Keratinocyte (primary cell): ENCODE results near the gene SLC38A3. TPM values are rescaled to one million over a fixed set of nuclear protein-coding genes. Genes with fewer than 3 reads are reported as not detected.

Experiments used
- DNase-seq: peaks from one replicate; pipeline ENCODE4 v3.0.0-alpha.2; 2011; ENCODE audit warnings: low read depth, missing footprints, low spot score
- FAIRE-seq: peaks from 2 replicates; lab custom pipeline; 2011; peaks lifted over from hg19 to GRCh38; lab: Jason Lieb, UNC
- H2AFZ ChIP-seq: 2 replicates; pipeline ENCODE4 v1.6.0; 2012; ENCODE audit warnings: low read length, control low read depth, inconsistent platforms; ENCODE audit not compliant: control insufficient read depth
- H3K27ac ChIP-seq: 2 replicates; pipeline ENCODE4 v1.5.1; 2011; ENCODE audit warnings: low read length; ENCODE audit not compliant: control insufficient read depth, insufficient read depth
- H3K27me3 ChIP-seq: 3 replicates; pipeline ENCODE4 v1.6.0; 2011; ENCODE audit warnings: low read length; ENCODE audit not compliant: control insufficient read depth, insufficient read depth; ENCODE audit errors: extremely low read depth
- H3K36me3 ChIP-seq, 2 experiments: 2 replicates in 1 of 2; 3 replicates in 1 of 2; pipeline ENCODE4 v1.5.1; 2011; ENCODE audit warnings: low read length in 2 of 2, mild to moderate bottlenecking in 1 of 2; ENCODE audit not compliant: control insufficient read depth in 2 of 2, insufficient read depth in 2 of 2; ENCODE audit errors: extremely low read depth in 1 of 2
- H3K4me1 ChIP-seq: 3 replicates; pipeline ENCODE4 v1.5.1; 2011; ENCODE audit warnings: low read length; ENCODE audit not compliant: control insufficient read depth, insufficient read depth; ENCODE audit errors: extremely low read depth
- H3K4me2 ChIP-seq: 3 replicates; pipeline ENCODE4 v1.6.0; 2011; ENCODE audit warnings: low read depth, low read length; ENCODE audit not compliant: control insufficient read depth, insufficient read depth; ENCODE audit errors: extremely low read depth
- H3K4me3 ChIP-seq, 3 experiments: fragments of 200-600 bp in 1 of 3; sonication (generic) in 1 of 3; 2 replicates in 2 of 3; 3 replicates in 1 of 3; pipeline ENCODE4 v1.5.1; 2011 to 2016; ENCODE audit warnings: low read length in 3 of 3, mild to moderate bottlenecking in 3 of 3, control low read depth in 2 of 3, inconsistent platforms in 1 of 3, low read depth in 1 of 3, mixed read lengths in 1 of 3, mixed run types in 1 of 3, moderate library complexity in 1 of 3; ENCODE audit not compliant: control insufficient read depth in 2 of 3, insufficient read depth in 2 of 3; ENCODE audit errors: extremely low read depth in 1 of 3
- H3K79me2 ChIP-seq: 2 replicates; pipeline ENCODE4 v1.6.0; 2012; ENCODE audit warnings: low read length; ENCODE audit not compliant: control insufficient read depth, insufficient read depth
- H3K9ac ChIP-seq: 3 replicates; pipeline ENCODE4 v1.6.0; 2011; ENCODE audit warnings: low read length; ENCODE audit not compliant: control insufficient read depth, insufficient read depth; ENCODE audit errors: extremely low read depth
- H3K9me1 ChIP-seq: 3 replicates; pipeline ENCODE4 v1.6.0; 2011; ENCODE audit warnings: low read length; ENCODE audit not compliant: control insufficient read depth, insufficient read depth; ENCODE audit errors: extremely low read depth
- H3K9me3 ChIP-seq: 2 replicates; pipeline ENCODE4 v1.5.1; 2012; ENCODE audit warnings: low read depth, low read length; ENCODE audit not compliant: control insufficient read depth
- H4K20me1 ChIP-seq: 3 replicates; pipeline ENCODE4 v1.6.0; 2011; ENCODE audit warnings: low read length; ENCODE audit not compliant: control insufficient read depth, insufficient read depth; ENCODE audit errors: extremely low read depth
- CTCF ChIP-seq, 3 experiments: IDR thresholded peaks in 1 of 3; conservative IDR thresholded peaks in 1 of 3; optimal IDR thresholded peaks in 1 of 3; 2 replicates in 2 of 3; 3 replicates in 1 of 3; pipeline versions ENCODE3 to v1.5.1; 2011; ENCODE audit warnings: low read length in 3 of 3, mild to moderate bottlenecking in 3 of 3, moderate library complexity in 2 of 3, control low read depth in 1 of 3, inconsistent platforms in 1 of 3; ENCODE audit not compliant: insufficient read depth in 2 of 3; ENCODE audit errors: extremely low read depth in 1 of 3
- EZH2 ChIP-seq: IDR thresholded peaks from one replicate; pipeline ENCODE4 v1.6.1; 2012; ENCODE audit warnings: inconsistent platforms, mild to moderate bottlenecking, low read length, moderate library complexity
- dilution Hi-C: fragments of 300-500 bp; cut with MboI; formaldehyde crosslinking; loops from one replicate; pipeline ENCODE4 v1.7.0; 2020; ENCODE audit warnings: low sequenced_read_pairs; ENCODE audit not compliant: extremely low pct_ligation_motif_present
- polyA plus RNA-seq, 5 experiments: library from polyadenylated mRNA; depleted of rRNA in 3 of 5; stranded (reverse) in 3 of 5; stranded (forward) in 1 of 5; unstranded in 1 of 5; fragments of >200 nt; gene quantifications; 1 replicate in 1 of 5; 2 replicates in 3 of 5; 3 replicates in 1 of 5; pipeline versions ENCODE4 v1.2.1 to v1.2.3, GENCODE V29; 2011 to 2012; ENCODE audit warnings: missing spikeins in 2 of 5, low read depth in 1 of 5, low replicate concordance in 1 of 5

SLC38A3 gene
- polyA plus RNA-seq, 1 donor (not counting 4 experiments of a cell fraction or from before 2014, with no cell fraction given), result not detected

GRCh38 chr3:50168388-50168787, 36.7 kb upstream of the SLC38A3 start:
- Histone ChIP-seq H3K9ac (no peak overlapping the region), H3K4me3 (no peak overlapping the region), H3K27me3 (no peaks in the 10 kb centered on the region), H3K9me3 (no peaks in the 10 kb centered on the region), H3K4me1 (peaks cover 69% of the 10 kb centered on the region), H3K4me2 (no peak overlapping the region), H3K27ac (peak overlapping the region; percentile 75), H3K9me1 (peaks cover 5% of the 10 kb centered on the region), H3K79me2 (peaks cover 83% of the 10 kb centered on the region), H3K36me3 (peaks cover 36 to 39% of the 10 kb centered on the region in 2 experiments), H4K20me1 (peaks cover 16% of the 10 kb centered on the region), H2AFZ (no peak overlapping the region)
- no peak for DNase-seq
- dilution Hi-C loops, result no loop called here
- TF ChIP-seq EZH2 (no peak), CTCF (optimal IDR thresholded peaks at IDR 0.05 in 1 of 3, IDR thresholded peaks at IDR 0.05 in 1 of 3, conservative IDR thresholded peaks at IDR 0.05 in 1 of 3; ENCODE audit: extremely low read depth in 1 of 3, insufficient read depth in 2 of 3, low read length in 3 of 3) (no peak)
- FAIRE-seq, result no peak

- DNase-seq (no peak), FAIRE-seq (no peak)
- no peak for TF ChIP-seq EZH2
- no peak for TF ChIP-seq CTCF (optimal IDR thresholded peaks at IDR 0.05 in 1 of 3, IDR thresholded peaks at IDR 0.05 in 1 of 3, conservative IDR thresholded peaks at IDR 0.05 in 1 of 3; ENCODE audit: extremely low read depth in 1 of 3, insufficient read depth in 2 of 3, low read length in 3 of 3)
- dilution Hi-C loops, result no loop called here
- no peaks in the 10 kb centered on the region for H3K9me3 ChIP-seq
- H3K4me1 ChIP-seq, result peaks cover 65% of the 10 kb centered on the region
- H3K9me1 ChIP-seq, result peaks cover 5% of the 10 kb centered on the region
- peaks cover 16% of the 10 kb centered on the region for H4K20me1 ChIP-seq
- H3K4me3 ChIP-seq, result no peak overlapping the region
- no peak overlapping the region for H3K27ac ChIP-seq
- no peak overlapping the region for H2AFZ ChIP-seq
- H3K79me2 ChIP-seq, result peaks cover 86% of the 10 kb centered on the region
- no peaks in the 10 kb centered on the region for H3K27me3 ChIP-seq
- no peak overlapping the region for H3K4me2 ChIP-seq
- H3K9ac ChIP-seq, result no peak overlapping the region
- peaks cover 39 to 40% of the 10 kb centered on the region in 2 experiments for H3K36me3 ChIP-seq
Observed at GRCh38 chr3:50168791-50169190, 36.3 kb upstream of the SLC38A3 start.
